ENCODE measurements around the gene ABTB2. TPM values are rescaled to one million over a fixed set of nuclear protein-coding genes. Genes with fewer than 3 reads are reported as not detected.
"Not testable (repeated sequence)": the region's sequence is repeated elsewhere in the genome, so short reads cannot be mapped to it uniquely, and the experiment has no call there.

ABTB2 gene
- total and polyA plus RNA-seq, 3 experiments from 2014 or later, result 0.05 to 5.5 (median 5.4) TPM

DNA sequence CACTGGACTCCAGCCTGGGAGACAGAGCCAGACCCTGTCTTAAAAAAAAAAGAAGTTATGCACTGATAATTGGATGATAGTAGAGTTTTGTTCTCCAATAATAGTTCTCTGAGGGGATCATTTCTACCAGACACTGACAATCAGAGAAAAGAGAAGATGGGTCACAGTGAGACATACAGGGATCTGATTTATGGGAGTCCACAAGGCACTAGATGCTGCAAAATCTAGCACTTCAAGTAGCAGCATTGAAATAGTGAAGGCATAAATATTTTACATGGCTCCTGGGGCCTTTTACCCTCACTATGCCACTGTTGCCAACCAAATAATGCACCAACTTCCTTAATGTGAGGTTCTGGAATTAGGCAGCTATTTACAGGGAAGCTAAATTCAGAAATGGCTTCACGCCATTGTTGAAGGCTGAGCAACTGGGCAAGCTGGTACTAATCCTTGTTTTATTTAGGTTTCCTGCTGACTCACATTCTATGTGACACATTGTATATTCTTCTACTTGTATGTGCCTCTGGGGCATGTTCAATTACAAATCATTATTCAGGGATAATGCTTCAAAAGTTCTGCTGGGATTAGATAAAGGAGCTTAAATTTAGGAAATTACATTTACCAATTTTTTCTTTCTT is 38.2 kb upstream of the ABTB2 start:
- Histone ChIP-seq H3K27me3 (ENCODE audit: insufficient read depth, low read length, poor library complexity, severe bottlenecking) (no peaks in the 10 kb centered on the region), H3K27ac (ENCODE audit: low read depth, low read length) (no peak overlapping the region), H3K9me3 (ENCODE audit: low read length) (no peaks in the 10 kb centered on the region), H3K36me3 (ENCODE audit: insufficient read depth, low read length) (no peaks in the 10 kb centered on the region), H3K4me1 (ENCODE audit: insufficient read depth, low read length) (no peaks in the 10 kb centered on the region), H3K4me3 (ENCODE audit: low read length) (no peak overlapping the region)
- DNase-seq, result no peak
- Mint-ChIP-seq H3K4me1 (no peaks in the 10 kb centered on the region), H3K36me3 (peaks cover 0 to 15% (median 0%) of the 10 kb centered on the region in 3 donors), H3K27me3 (peaks cover 17 to 60% of the 10 kb centered on the region in 2 donors), H3K27ac (no peak overlapping the region), H3K4me3 (no peak overlapping the region), H3K9me3 (peaks cover 11 to 22% (median 19%) of the 10 kb centered on the region in 5 donors)
- POLR2A ChIA-PET, result no interaction called here
- CTCF ChIA-PET, result no interaction called here

DNA sequence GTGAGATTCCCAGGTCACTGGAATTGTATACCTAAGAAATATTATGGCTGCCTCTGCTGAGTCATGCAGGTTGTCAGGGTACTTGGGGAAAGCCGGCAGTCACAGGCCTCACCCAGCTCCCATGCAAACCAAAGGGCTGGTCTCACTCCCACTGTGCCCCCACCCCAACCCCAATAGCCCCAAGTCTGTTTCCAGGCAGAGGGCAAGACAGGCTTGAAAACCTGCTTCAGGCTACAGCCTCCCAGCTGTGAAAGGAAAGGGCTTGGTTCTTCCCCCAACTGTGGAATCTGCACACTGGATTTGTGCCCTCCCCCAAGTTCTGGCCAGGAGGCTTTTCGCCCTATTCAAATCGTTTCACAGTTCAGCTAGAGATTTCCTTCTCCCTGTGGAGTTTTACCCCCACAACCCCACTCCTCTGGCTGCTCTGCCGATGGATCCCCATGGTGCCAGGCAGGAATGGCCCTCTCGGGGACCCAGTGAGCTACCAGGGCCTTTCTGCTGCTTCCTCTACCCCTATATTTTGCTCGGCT is 37.0 kb upstream of the ABTB2 start:
- Mint-ChIP-seq H3K9me3 (peaks cover 11 to 22% (median 19%) of the 10 kb centered on the region in 5 donors), H3K36me3 (peaks cover 0 to 15% (median 0%) of the 10 kb centered on the region in 3 donors), H3K27ac (no peak overlapping the region), H3K4me1 (no peaks in the 10 kb centered on the region), H3K4me3 (no peak overlapping the region), H3K27me3 (peaks cover 25 to 63% of the 10 kb centered on the region in 2 donors)
- ChIA-PET POLR2A (no interaction called here), CTCF (no interaction called here)
- Histone ChIP-seq H3K27ac (ENCODE audit: low read depth, low read length) (no peak overlapping the region), H3K27me3 (ENCODE audit: insufficient read depth, low read length, poor library complexity, severe bottlenecking) (no peaks in the 10 kb centered on the region), H3K4me1 (ENCODE audit: insufficient read depth, low read length) (no peaks in the 10 kb centered on the region), H3K9me3 (ENCODE audit: low read length) (no peaks in the 10 kb centered on the region), H3K36me3 (ENCODE audit: insufficient read depth, low read length) (no peaks in the 10 kb centered on the region), H3K4me3 (ENCODE audit: low read length) (no peak overlapping the region)
- DNase-seq, result no peak

- no peaks in the 10 kb centered on the region for H3K9me3 ChIP-seq (ENCODE audit: low read length)
- POLR2A ChIA-PET, result no interaction called here
- no peak overlapping the region for H3K4me3 Mint-ChIP-seq
- H3K4me1 ChIP-seq (ENCODE audit: insufficient read depth, low read length), result no peaks in the 10 kb centered on the region
- no peak for DNase-seq
- peaks cover 0 to under 1% (median 0%) of the 10 kb centered on the region in 3 donors for H3K36me3 Mint-ChIP-seq
- H3K9me3 Mint-ChIP-seq, result peaks cover 0 to under 1% (median under 1%) of the 10 kb centered on the region in 5 donors
- H3K27me3 Mint-ChIP-seq, result peaks cover 18 to 35% of the 10 kb centered on the region in 2 donors
- no peak overlapping the region for H3K27ac ChIP-seq (ENCODE audit: low read depth, low read length)
- no peaks in the 10 kb centered on the region for H3K4me1 Mint-ChIP-seq
- no peaks in the 10 kb centered on the region for H3K27me3 ChIP-seq (ENCODE audit: insufficient read depth, low read length, poor library complexity, severe bottlenecking)
- H3K4me3 ChIP-seq (ENCODE audit: low read length), result no peak overlapping the region
- no peak overlapping the region for H3K27ac Mint-ChIP-seq
- CTCF ChIA-PET, result no interaction called here
- H3K36me3 ChIP-seq (ENCODE audit: insufficient read depth, low read length), result no peaks in the 10 kb centered on the region
Observed at GRCh38 chr11:34387653-34388052, 29.8 kb upstream of the ABTB2 start.

DNA sequence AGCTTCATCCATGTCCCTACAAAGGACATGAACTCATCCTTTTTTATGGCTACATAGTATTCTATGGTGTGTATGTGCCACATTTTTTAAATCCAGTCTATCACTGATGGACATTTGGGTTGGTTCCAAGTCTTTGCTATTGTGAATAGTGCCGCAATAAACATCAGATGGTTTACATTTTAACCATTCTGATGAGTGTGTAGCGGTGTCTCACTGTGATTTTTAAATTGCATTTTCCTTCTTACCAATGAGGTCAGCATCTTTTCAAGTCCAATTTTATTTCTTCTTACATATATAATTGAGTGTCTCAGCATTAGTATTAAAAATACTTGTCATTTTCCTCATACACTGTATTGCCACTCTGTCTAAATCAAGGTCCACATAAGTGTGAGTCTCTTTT is 28.5 kb upstream of the ABTB2 start:
- H3K27me3 ChIP-seq (ENCODE audit: insufficient read depth, low read length, poor library complexity, severe bottlenecking); CTCF ChIA-PET; H3K27ac ChIP-seq (ENCODE audit: low read depth, low read length); H3K4me1 ChIP-seq (ENCODE audit: insufficient read depth, low read length); H3K36me3 Mint-ChIP-seq; POLR2A ChIA-PET; DNase-seq; H3K4me1 Mint-ChIP-seq; H3K9me3 ChIP-seq (ENCODE audit: low read length); H3K36me3 ChIP-seq (ENCODE audit: insufficient read depth, low read length); H3K9me3 Mint-ChIP-seq; H3K4me3 ChIP-seq (ENCODE audit: low read length); H3K27ac Mint-ChIP-seq; H3K4me3 Mint-ChIP-seq: not testable (repeated sequence)
- peaks cover 17 to 33% of the 10 kb centered on the region in 2 donors for H3K27me3 Mint-ChIP-seq

GRCh38 chr11:34382532-34383276 is 24.9 kb upstream of the ABTB2 start:
- H3K27ac Mint-ChIP-seq, result no peak overlapping the region
- DNase-seq, result no peak
- CTCF ChIA-PET, result no interaction called here
- no peaks in the 10 kb centered on the region for H3K27me3 ChIP-seq (ENCODE audit: insufficient read depth, low read length, poor library complexity, severe bottlenecking)
- H3K36me3 ChIP-seq (ENCODE audit: insufficient read depth, low read length), result no peaks in the 10 kb centered on the region
- H3K27me3 Mint-ChIP-seq, result peaks cover 11 to 26% of the 10 kb centered on the region in 2 donors
- H3K9me3 ChIP-seq (ENCODE audit: low read length), result no peaks in the 10 kb centered on the region
- no peak overlapping the region for H3K4me3 ChIP-seq (ENCODE audit: low read length)
- no peaks in the 10 kb centered on the region for H3K4me1 Mint-ChIP-seq
- no peaks in the 10 kb centered on the region for H3K4me1 ChIP-seq (ENCODE audit: insufficient read depth, low read length)
- peaks cover 0 to 5% (median 0%) of the 10 kb centered on the region in 3 donors for H3K36me3 Mint-ChIP-seq
- H3K9me3 Mint-ChIP-seq, result peaks cover 6 to 10% (median 6%) of the 10 kb centered on the region in 5 donors
- no peak overlapping the region for H3K4me3 Mint-ChIP-seq
- no peak overlapping the region for H3K27ac ChIP-seq (ENCODE audit: low read depth, low read length)
- POLR2A ChIA-PET, result no interaction called here

DNA sequence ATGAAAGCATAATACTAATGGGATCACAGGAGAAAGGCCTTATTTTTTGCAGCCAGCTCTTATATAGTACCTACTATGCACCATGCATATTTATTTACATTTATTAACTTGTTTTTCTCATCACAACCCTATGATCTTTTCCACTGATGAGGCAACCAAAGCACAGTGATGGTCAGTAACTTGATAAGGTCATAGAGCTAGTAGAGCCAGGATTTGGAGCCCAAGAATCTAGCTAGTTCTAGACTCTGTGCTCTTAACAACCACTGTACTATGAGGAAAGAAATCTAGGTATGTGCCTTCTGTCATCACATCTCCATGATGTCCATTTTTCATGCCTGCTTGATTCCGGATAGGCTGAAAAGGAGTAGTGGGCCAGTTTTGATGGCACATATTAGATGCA is 24.0 kb upstream of the ABTB2 start:
- Mint-ChIP-seq H3K4me1 (no peaks in the 10 kb centered on the region), H3K9me3 (peaks cover 13 to 18% (median 14%) of the 10 kb centered on the region in 5 donors), H3K27ac (peak overlapping the region in 1 of 8 donors; percentile 12), H3K4me3 (no peak overlapping the region), H3K27me3 (peaks cover 13 to 26% of the 10 kb centered on the region in 2 donors), H3K36me3 (peaks cover 0 to 11% (median 2%) of the 10 kb centered on the region in 3 donors)
- Histone ChIP-seq H3K27ac (ENCODE audit: low read depth, low read length) (no peak overlapping the region), H3K27me3 (ENCODE audit: insufficient read depth, low read length, poor library complexity, severe bottlenecking) (no peaks in the 10 kb centered on the region), H3K4me3 (ENCODE audit: low read length) (no peak overlapping the region), H3K9me3 (ENCODE audit: low read length) (peaks cover 5% of the 10 kb centered on the region), H3K4me1 (ENCODE audit: insufficient read depth, low read length) (no peaks in the 10 kb centered on the region), H3K36me3 (ENCODE audit: insufficient read depth, low read length) (no peaks in the 10 kb centered on the region)
- ChIA-PET CTCF (no interaction called here), POLR2A (no interaction called here)
- DNase-seq, result no peak

DNA sequence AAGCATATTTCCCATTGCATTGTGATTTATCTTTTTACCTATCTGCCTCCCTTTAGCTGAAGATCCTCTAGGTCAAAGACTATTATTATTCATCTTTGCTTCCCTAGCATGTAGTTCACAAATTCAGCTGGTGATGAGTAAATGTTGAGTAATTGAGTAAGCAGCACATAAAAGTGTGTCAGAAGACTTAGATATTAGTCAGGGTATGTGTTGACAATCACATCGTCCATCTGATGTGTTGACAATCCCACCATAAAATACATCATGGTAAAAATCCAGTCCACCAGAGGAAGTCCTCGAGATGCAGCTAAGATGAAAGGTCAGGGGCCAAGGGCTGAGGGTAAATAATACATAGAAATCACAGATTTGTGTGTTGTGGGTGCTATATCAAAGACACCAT is 22.9 kb upstream of the ABTB2 start:
- Histone ChIP-seq H3K4me1 (ENCODE audit: insufficient read depth, low read length) (no peaks in the 10 kb centered on the region), H3K27me3 (ENCODE audit: insufficient read depth, low read length, poor library complexity, severe bottlenecking) (no peaks in the 10 kb centered on the region), H3K27ac (ENCODE audit: low read depth, low read length) (no peak overlapping the region), H3K9me3 (ENCODE audit: low read length) (peaks cover 7% of the 10 kb centered on the region), H3K4me3 (ENCODE audit: low read length) (no peak overlapping the region), H3K36me3 (ENCODE audit: insufficient read depth, low read length) (no peaks in the 10 kb centered on the region)
- H3K4me1 Mint-ChIP-seq, result no peaks in the 10 kb centered on the region
- H3K27ac Mint-ChIP-seq, result no peak overlapping the region
- H3K9me3 Mint-ChIP-seq, result peaks cover 17 to 27% (median 20%) of the 10 kb centered on the region in 5 donors
- H3K27me3 Mint-ChIP-seq, result peaks cover 7 to 24% of the 10 kb centered on the region in 2 donors
- peaks cover 0 to 18% (median 4%) of the 10 kb centered on the region in 3 donors for H3K36me3 Mint-ChIP-seq
- H3K4me3 Mint-ChIP-seq, result no peak overlapping the region
- no peak for DNase-seq
- CTCF ChIA-PET, result no interaction called here
- POLR2A ChIA-PET, result no interaction called here

DNA sequence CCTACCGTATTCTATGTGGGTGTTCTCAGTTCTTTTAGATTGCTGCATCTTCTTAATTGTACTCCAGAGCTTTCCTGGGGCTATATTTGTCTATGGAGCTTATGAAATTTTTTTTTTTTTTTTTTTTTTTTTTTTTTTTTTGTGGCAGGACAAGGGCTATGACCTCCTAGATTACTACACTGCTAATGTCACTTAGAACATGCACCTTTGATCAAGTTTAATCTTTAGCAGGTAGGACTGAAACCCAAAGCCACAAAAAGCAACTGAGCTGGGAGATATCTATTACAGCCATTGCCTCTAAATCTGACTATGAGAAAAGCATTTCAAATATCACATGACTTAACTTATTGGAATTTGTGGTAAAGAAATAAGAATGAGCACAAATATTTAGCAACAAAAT is 21.7 kb upstream of the ABTB2 start:
- H3K9me3 ChIP-seq (ENCODE audit: low read length), result peaks cover 7% of the 10 kb centered on the region
- Mint-ChIP-seq H3K9me3 (peaks cover 19 to 29% (median 28%) of the 10 kb centered on the region in 5 donors), H3K36me3 (peaks cover 0 to 26% (median 4%) of the 10 kb centered on the region in 3 donors), H3K4me1 (no peaks in the 10 kb centered on the region), H3K27me3 (peaks cover 7 to 28% of the 10 kb centered on the region in 2 donors), H3K4me3 (no peak overlapping the region), H3K27ac (no peak overlapping the region)
- no peaks in the 10 kb centered on the region for H3K4me1 ChIP-seq (ENCODE audit: insufficient read depth, low read length)
- ChIA-PET CTCF (no interaction called here), POLR2A (no interaction called here)
- H3K4me3 ChIP-seq (ENCODE audit: low read length), result no peak overlapping the region
- no peaks in the 10 kb centered on the region for H3K27me3 ChIP-seq (ENCODE audit: insufficient read depth, low read length, poor library complexity, severe bottlenecking)
- no peak for DNase-seq
- no peaks in the 10 kb centered on the region for H3K36me3 ChIP-seq (ENCODE audit: insufficient read depth, low read length)
- H3K27ac ChIP-seq (ENCODE audit: low read depth, low read length), result no peak overlapping the region

Measured in CD8-positive, alpha-beta memory T cell (primary cell).